ENCODE results near the gene HSPB1.
A peak's percentile ranks its signal among the peaks of the same experiment; 100 is the strongest.

HSPB1 gene

GRCh38 chr7:76302347-76303201 lies at the start of gene HSPB1:
Gene HSPB1 (plus strand): TSS chr7:76302673. CDS start chr7:76302713, 40 bp downstream.
- Histone ChIP-seq H3K27ac (peak within 1 kb of the TSS; percentile 95 to 99), H3K4me3 (peak within 1 kb of the TSS; percentile 82)
- TF ChIP-seq, protein P1, sequence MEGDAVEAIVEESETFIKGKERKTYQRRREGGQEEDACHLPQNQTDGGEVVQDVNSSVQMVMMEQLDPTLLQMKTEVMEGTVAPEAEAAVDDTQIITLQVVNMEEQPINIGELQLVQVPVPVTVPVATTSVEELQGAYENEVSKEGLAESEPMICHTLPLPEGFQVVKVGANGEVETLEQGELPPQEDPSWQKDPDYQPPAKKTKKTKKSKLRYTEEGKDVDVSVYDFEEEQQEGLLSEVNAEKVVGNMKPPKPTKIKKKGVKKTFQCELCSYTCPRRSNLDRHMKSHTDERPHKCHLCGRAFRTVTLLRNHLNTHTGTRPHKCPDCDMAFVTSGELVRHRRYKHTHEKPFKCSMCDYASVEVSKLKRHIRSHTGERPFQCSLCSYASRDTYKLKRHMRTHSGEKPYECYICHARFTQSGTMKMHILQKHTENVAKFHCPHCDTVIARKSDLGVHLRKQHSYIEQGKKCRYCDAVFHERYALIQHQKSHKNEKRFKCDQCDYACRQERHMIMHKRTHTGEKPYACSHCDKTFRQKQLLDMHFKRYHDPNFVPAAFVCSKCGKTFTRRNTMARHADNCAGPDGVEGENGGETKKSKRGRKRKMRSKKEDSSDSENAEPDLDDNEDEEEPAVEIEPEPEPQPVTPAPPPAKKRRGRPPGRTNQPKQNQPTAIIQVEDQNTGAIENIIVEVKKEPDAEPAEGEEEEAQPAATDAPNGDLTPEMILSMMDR (IDR thresholded peaks at IDR 0.05): no peak
- DNase-seq (ENCODE audit: low spot score): peak; percentile 99

GRCh38 chr7:76254781-76255180 lies 47.7 kb upstream of the HSPB1 start:
- H3K4me3 ChIP-seq: no peak overlapping the region
- TF ChIP-seq, protein P1 (IDR thresholded peaks at IDR 0.05): no peak
- no peak for DNase-seq (ENCODE audit: low spot score)
- no peak overlapping the region for H3K27ac ChIP-seq

- no peak for DNase-seq (ENCODE audit: low spot score)
- H3K27ac ChIP-seq: no peak overlapping the region
- no peak overlapping the region for H3K4me3 ChIP-seq
- TF ChIP-seq, protein P1 (IDR thresholded peaks at IDR 0.05): no peak
These were observed 44.5 kb upstream of the HSPB1 start for GRCh38 chr7:76257973-76258372.

DNA sequence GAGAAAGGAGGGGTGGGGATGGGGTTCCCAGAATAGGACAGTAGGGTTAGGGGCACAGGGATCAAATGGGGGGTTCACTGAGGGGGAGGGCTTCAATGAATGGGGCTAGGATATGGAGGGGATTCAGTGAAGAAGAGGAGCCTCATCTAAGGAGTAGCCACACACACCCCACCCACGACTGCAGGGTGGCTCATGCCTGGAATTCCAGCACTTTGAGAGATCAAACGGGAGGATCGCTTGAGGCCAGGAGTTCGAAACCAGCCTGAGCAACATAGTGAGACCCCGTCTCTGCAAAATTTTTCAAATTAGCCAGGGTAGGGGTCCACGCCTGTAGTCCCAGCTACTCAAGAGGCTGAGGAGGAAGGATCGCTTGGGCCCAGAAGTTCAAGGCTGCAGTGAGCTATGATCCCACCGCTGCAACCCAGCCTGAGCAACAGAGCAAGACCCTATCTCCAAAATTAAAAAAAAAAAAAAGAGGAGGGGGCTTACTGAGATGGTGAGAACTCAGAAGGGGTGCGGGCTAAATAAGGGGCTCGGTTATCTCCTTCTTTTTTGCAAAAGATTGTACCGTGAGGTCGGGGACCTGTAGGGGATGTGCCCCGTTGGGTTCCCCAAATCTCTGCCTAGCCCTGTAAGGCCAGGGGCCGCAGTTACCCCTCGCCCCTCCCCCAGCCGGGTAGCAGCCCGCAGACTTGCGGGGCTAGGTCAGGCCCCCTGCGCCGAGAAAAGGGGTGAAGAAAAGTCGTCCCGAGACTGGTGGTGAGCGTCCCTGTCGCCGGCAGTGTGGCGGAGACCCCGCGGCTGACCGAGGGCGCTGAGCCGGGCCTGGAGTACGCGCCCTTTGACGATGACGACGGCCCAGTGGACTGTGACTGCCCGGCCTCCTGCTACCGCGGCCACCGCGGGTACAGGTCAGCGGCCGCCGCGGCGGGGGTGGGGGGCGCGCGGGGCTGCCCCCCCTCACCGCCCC lies 43.1 kb upstream of the HSPB1 start:
- Histone ChIP-seq H3K4me3 (peak overlapping the region; percentile 61), H3K27ac (no peak overlapping the region)
- TF ChIP-seq, protein P1 (IDR thresholded peaks at IDR 0.05): no peak
- DNase-seq (ENCODE audit: low spot score): no peak

DNA sequence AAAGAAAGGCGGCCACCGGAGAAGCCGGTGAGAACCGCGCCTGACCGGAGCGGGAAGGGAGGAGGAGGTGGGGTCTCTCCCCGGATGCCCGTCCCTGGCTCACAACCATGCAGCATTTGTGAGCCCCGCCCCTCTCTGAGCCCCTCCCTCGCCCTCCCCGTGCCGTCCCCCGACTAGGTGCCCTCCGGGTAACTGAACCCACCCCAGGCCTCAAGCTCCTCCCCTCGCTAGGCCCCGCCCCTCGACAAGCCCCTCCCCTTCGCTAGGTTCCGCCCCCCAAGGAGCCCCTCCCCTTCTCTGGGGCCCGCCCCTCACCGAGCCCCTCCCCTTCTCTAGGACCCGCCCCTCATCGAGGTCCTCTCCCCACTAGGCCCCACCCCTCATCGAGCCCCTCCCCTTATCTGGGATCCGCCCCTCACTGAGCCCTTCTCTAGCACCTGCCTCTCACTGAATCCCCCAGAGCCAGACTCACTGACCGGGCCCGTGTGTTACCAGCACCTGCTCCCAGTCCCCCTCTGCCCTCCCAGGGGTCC lies 42.2 kb upstream of the HSPB1 start:
- no peak for DNase-seq (ENCODE audit: low spot score)
- peak overlapping the region; percentile 61 for H3K4me3 ChIP-seq
- TF ChIP-seq, protein P1 (IDR thresholded peaks at IDR 0.05): no peak
- H3K27ac ChIP-seq: no peak overlapping the region

DNA sequence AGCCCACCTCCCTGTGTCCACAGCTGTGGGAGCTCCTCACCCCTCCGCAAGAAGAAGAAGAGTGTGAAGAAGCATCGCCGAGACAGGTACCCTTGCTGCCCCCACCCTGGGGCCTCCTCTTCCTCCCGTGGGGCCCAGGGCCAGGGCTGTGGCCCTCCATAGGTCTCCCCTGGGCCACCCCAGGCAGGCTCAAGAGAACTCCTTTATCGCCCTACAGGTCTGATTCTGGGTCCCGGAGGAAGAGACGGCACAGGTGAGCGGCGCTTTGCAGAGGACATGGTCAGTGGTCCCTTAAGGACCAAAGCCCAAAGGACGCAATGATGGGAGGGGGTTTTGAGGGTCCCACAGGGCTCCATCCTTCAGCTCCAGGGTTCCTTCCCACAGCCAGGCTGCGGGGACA lies 41.1 kb upstream of the HSPB1 start:
- H3K4me3 ChIP-seq: no peak overlapping the region
- H3K27ac ChIP-seq: no peak overlapping the region
- TF ChIP-seq, protein P1 (IDR thresholded peaks at IDR 0.05): no peak
- DNase-seq (ENCODE audit: low spot score): no peak
